ENCODE results near the gene IL13RA2.
A peak's percentile ranks its signal among the peaks of the same experiment; 100 is the strongest.

Gene IL13RA2

GRCh38 chrX:115031989-115032388 is 14.6 kb upstream of the IL13RA2 start:
- no peaks in the 10 kb centered on the region for H3K36me3 ChIP-seq (ENCODE audit: insufficient read depth, low read length)
- H3K4me3 ChIP-seq (ENCODE audit: low read depth, low read length) = no peak overlapping the region
- peak overlapping the region; percentile 43 for H2AFZ ChIP-seq (ENCODE audit: low read length, unreplicated experiment)
- H3K4me1 ChIP-seq (ENCODE audit: control insufficient read depth, insufficient read depth, low read length, unreplicated experiment) = peaks cover 8% of the 10 kb centered on the region
- no peaks in the 10 kb centered on the region for H3K27me3 ChIP-seq (ENCODE audit: insufficient read depth, low read length)
- H3K27ac ChIP-seq (ENCODE audit: low read depth, low read length) = no peak overlapping the region
- H3K79me2 ChIP-seq (ENCODE audit: control insufficient read depth, insufficient read depth, low read length, unreplicated experiment) = no peaks in the 10 kb centered on the region

GRCh38 chrX:115030625-115031024 is 13.2 kb upstream of the IL13RA2 start:
- no peaks in the 10 kb centered on the region for H3K27me3 ChIP-seq (ENCODE audit: insufficient read depth, low read length)
- H3K36me3 ChIP-seq (ENCODE audit: insufficient read depth, low read length) = no peaks in the 10 kb centered on the region
- peaks cover 8% of the 10 kb centered on the region for H3K4me1 ChIP-seq (ENCODE audit: control insufficient read depth, insufficient read depth, low read length, unreplicated experiment)
- no peak overlapping the region for H3K4me3 ChIP-seq (ENCODE audit: low read depth, low read length)
- H3K79me2 ChIP-seq (ENCODE audit: control insufficient read depth, insufficient read depth, low read length, unreplicated experiment) = no peaks in the 10 kb centered on the region
- H2AFZ ChIP-seq (ENCODE audit: low read length, unreplicated experiment) = peak overlapping the region; percentile 27
- H3K27ac ChIP-seq (ENCODE audit: low read depth, low read length) = no peak overlapping the region

DNA sequence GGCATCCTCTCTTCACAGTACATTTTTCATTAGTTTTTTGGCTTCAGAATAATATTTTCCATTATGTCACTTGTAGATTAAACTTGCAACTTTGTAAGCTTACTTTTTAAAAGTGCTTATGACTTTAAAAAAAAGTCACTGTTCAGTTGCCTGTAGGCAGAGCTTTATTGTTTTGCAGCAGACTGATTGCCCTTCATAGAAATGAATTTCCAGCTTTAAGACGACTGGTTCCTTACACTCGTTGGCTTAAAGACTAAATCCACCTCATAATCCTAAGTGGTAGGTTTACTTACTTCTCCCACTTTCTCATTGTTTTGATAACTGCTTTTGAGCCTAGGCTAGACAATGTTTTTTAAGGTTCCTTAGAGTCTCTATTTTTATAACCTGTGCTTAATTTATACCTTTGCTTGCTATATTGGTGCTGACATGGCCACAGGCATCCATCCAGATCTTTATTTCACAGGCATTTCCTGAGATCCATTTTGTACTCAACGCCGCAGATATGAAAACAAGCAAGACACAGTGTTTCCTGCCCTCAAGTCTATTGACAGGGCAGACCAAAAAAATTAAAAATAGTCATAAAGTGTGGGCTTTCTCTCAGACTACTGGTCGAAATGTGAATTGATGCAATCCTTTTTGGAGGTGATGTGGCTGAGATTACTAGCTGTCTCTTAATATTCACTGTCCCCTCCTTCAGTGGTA is 12.6 kb upstream of the IL13RA2 start:
- Histone ChIP-seq H3K4me1 (ENCODE audit: control insufficient read depth, insufficient read depth, low read length, unreplicated experiment) (peaks cover 8% of the 10 kb centered on the region), H3K36me3 (ENCODE audit: insufficient read depth, low read length) (no peaks in the 10 kb centered on the region), H3K27me3 (ENCODE audit: insufficient read depth, low read length) (no peaks in the 10 kb centered on the region), H3K79me2 (ENCODE audit: control insufficient read depth, insufficient read depth, low read length, unreplicated experiment) (no peaks in the 10 kb centered on the region), H3K4me3 (ENCODE audit: low read depth, low read length) (no peak overlapping the region), H3K27ac (ENCODE audit: low read depth, low read length) (peak overlapping the region; percentile 29; the same call in 1 of the 2 replicates), H2AFZ (ENCODE audit: low read length, unreplicated experiment) (peak overlapping the region; percentile 56)

DNA sequence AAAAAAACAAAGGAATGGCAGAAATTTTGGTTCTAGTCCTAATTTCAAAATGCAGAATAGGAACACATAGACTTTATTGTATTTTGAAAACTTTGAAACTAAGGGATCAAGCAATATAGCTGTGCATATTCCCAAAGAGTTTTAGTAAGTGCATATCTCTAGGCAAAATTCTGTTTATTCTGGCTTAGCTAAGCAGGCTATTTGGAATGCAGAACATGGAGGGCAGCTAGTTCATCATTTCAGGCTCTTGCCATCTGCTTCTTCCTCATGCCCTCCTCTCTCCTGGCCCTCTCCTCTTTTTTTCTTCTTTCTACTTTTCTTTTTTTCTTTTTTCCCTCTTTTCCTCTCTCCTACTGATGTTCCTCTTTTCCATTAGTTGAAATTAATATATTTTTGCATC is 12.0 kb upstream of the IL13RA2 start:
- Histone ChIP-seq H3K4me3 (ENCODE audit: low read depth, low read length) (no peak overlapping the region), H3K79me2 (ENCODE audit: control insufficient read depth, insufficient read depth, low read length, unreplicated experiment) (no peaks in the 10 kb centered on the region), H3K4me1 (ENCODE audit: control insufficient read depth, insufficient read depth, low read length, unreplicated experiment) (peaks cover 8% of the 10 kb centered on the region), H3K36me3 (ENCODE audit: insufficient read depth, low read length) (no peaks in the 10 kb centered on the region), H3K27ac (ENCODE audit: low read depth, low read length) (no peak overlapping the region), H3K27me3 (ENCODE audit: insufficient read depth, low read length) (no peaks in the 10 kb centered on the region), H2AFZ (ENCODE audit: low read length, unreplicated experiment) (no peak overlapping the region)

GRCh38 chrX:115023811-115024210 is 6.4 kb upstream of the IL13RA2 start:
- H3K27ac ChIP-seq (ENCODE audit: low read depth, low read length) = peak overlapping the region; percentile 75
- no peak overlapping the region for H2AFZ ChIP-seq (ENCODE audit: low read length, unreplicated experiment)
- no peaks in the 10 kb centered on the region for H3K36me3 ChIP-seq (ENCODE audit: insufficient read depth, low read length)
- H3K27me3 ChIP-seq (ENCODE audit: insufficient read depth, low read length) = no peaks in the 10 kb centered on the region
- no peaks in the 10 kb centered on the region for H3K79me2 ChIP-seq (ENCODE audit: control insufficient read depth, insufficient read depth, low read length, unreplicated experiment)
- H3K4me3 ChIP-seq (ENCODE audit: low read depth, low read length) = no peak overlapping the region
- peaks cover 18% of the 10 kb centered on the region for H3K4me1 ChIP-seq (ENCODE audit: control insufficient read depth, insufficient read depth, low read length, unreplicated experiment)

DNA sequence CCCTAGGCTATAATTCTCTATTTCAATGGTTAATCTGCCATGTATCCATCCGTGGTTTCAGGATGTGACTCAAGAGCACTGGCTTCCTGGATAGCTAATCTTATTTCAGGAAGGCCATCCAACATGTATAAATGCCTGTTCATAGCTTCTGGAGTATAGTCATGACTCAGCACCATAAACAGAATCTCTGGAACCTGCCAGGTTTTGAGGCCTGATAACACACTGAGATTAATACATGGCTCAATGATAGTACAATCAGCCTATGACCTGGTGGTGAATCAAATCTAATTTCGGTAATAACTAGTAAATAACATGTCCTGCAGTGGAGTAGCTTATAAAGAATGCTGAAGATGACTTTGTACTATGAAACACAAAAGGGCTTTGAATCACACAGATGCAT is 5.7 kb upstream of the IL13RA2 start:
- Histone ChIP-seq H3K36me3 (ENCODE audit: insufficient read depth, low read length) (no peaks in the 10 kb centered on the region), H3K27ac (ENCODE audit: low read depth, low read length) (peak overlapping the region; percentile 75), H3K4me3 (ENCODE audit: low read depth, low read length) (no peak overlapping the region)

GRCh38 chrX:115021121-115021520 is 3.7 kb upstream of the IL13RA2 start:
- no peaks in the 10 kb centered on the region for H3K79me2 ChIP-seq (ENCODE audit: control insufficient read depth, insufficient read depth, low read length, unreplicated experiment)
- H3K4me1 ChIP-seq (ENCODE audit: control insufficient read depth, insufficient read depth, low read length, unreplicated experiment) = peaks cover 21% of the 10 kb centered on the region
- no peak overlapping the region for H3K4me3 ChIP-seq (ENCODE audit: low read depth, low read length)
- H3K36me3 ChIP-seq (ENCODE audit: insufficient read depth, low read length) = no peaks in the 10 kb centered on the region
- H2AFZ ChIP-seq (ENCODE audit: low read length, unreplicated experiment) = no peak overlapping the region
- H3K27ac ChIP-seq (ENCODE audit: low read depth, low read length) = no peak overlapping the region
- no peaks in the 10 kb centered on the region for H3K27me3 ChIP-seq (ENCODE audit: insufficient read depth, low read length)

More for the DNA sequence above, 5.7 kb upstream of the IL13RA2 start:
- H3K27me3 ChIP-seq (ENCODE audit: insufficient read depth, low read length) = no peaks in the 10 kb centered on the region
- H3K4me1 ChIP-seq (ENCODE audit: control insufficient read depth, insufficient read depth, low read length, unreplicated experiment) = peaks cover 21% of the 10 kb centered on the region
- H3K79me2 ChIP-seq (ENCODE audit: control insufficient read depth, insufficient read depth, low read length, unreplicated experiment) = no peaks in the 10 kb centered on the region
- peak overlapping the region; percentile 45 for H2AFZ ChIP-seq (ENCODE audit: low read length, unreplicated experiment)

DNA sequence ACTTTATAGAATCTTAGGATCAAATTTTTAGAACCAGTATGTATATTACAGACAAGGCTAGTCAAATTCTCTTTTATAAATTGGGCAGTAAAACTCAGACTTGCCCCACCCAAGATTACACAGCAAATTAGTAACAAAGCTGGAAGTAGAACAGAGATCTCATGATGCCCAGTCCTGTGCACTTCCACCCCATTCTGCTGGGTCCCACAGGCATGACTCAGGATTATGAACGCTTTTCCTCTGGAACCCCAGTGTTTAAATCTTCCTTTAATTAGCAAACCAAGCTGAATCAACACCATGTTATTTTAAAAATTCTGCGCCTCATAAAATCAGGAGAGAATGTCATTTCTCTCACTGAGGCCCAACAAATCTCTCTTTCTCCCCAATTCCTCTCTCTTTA is 1.5 kb upstream of the IL13RA2 start:
- Histone ChIP-seq H3K27me3 (ENCODE audit: insufficient read depth, low read length) (no peaks in the 10 kb centered on the region), H3K4me3 (ENCODE audit: low read depth, low read length) (no peak overlapping the region), H3K79me2 (ENCODE audit: control insufficient read depth, insufficient read depth, low read length, unreplicated experiment) (no peaks in the 10 kb centered on the region), H3K36me3 (ENCODE audit: insufficient read depth, low read length) (no peaks in the 10 kb centered on the region), H3K4me1 (ENCODE audit: control insufficient read depth, insufficient read depth, low read length, unreplicated experiment) (peaks cover 20% of the 10 kb centered on the region), H3K27ac (ENCODE audit: low read depth, low read length) (peak overlapping the region; percentile 54), H2AFZ (ENCODE audit: low read length, unreplicated experiment) (peak overlapping the region; percentile 62)

DNA sequence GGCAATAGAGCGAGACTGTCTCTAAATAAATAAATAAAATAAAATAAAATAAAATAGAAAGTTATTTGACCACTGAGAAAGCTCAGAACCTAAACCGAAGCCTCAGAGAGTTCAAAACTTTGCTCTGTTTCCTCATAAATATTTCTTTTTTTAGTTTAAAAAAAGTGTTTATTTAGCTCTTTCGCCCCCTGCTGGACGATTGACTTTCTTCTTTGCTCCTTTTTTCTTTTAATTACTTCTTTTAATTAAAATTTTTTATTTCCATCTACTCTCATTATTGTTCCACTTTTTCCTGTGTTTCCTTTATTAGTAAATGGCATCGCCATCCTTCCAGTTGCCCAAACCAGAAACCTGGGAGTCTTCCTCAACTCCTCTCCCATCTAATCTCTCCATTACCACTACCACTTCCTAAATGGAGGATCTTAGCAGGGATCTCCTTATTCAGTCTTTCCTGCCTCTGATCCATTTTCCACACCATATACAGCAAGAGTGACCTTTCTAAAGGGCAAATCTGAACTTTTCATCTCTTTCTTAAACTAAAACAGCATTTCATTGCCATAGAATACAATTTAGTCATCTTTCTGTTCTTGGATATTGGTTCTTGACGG is 728 bp upstream of the IL13RA2 start:
- H3K79me2 ChIP-seq (ENCODE audit: control insufficient read depth, insufficient read depth, low read length, unreplicated experiment) = no peaks in the 10 kb centered on the region
- H3K36me3 ChIP-seq (ENCODE audit: insufficient read depth, low read length) = no peaks in the 10 kb centered on the region
- peak overlapping the region; percentile 38 for H2AFZ ChIP-seq (ENCODE audit: low read length, unreplicated experiment)
- peaks cover 12% of the 10 kb centered on the region for H3K4me1 ChIP-seq (ENCODE audit: control insufficient read depth, insufficient read depth, low read length, unreplicated experiment)
- no peak overlapping the region for H3K4me3 ChIP-seq (ENCODE audit: low read depth, low read length)
- H3K27ac ChIP-seq (ENCODE audit: low read depth, low read length) = peak overlapping the region; percentile 4; the same call in 1 of the 2 replicates
- no peaks in the 10 kb centered on the region for H3K27me3 ChIP-seq (ENCODE audit: insufficient read depth, low read length)

- Histone ChIP-seq H3K36me3 (ENCODE audit: insufficient read depth, low read length) (no peaks in the 10 kb centered on the region), H3K4me1 (ENCODE audit: control insufficient read depth, insufficient read depth, low read length, unreplicated experiment) (peaks cover 3% of the 10 kb centered on the region), H3K27me3 (ENCODE audit: insufficient read depth, low read length) (no peaks in the 10 kb centered on the region), H3K4me3 (ENCODE audit: low read depth, low read length) (no peak overlapping the region), H3K27ac (ENCODE audit: low read depth, low read length) (peak overlapping the region; percentile 47), H2AFZ (ENCODE audit: low read length, unreplicated experiment) (no peak overlapping the region), H3K79me2 (ENCODE audit: control insufficient read depth, insufficient read depth, low read length, unreplicated experiment) (no peaks in the 10 kb centered on the region)
These were observed 3.7 kb downstream of the IL13RA2 start for GRCh38 chrX:115013705-115014104.

DNA sequence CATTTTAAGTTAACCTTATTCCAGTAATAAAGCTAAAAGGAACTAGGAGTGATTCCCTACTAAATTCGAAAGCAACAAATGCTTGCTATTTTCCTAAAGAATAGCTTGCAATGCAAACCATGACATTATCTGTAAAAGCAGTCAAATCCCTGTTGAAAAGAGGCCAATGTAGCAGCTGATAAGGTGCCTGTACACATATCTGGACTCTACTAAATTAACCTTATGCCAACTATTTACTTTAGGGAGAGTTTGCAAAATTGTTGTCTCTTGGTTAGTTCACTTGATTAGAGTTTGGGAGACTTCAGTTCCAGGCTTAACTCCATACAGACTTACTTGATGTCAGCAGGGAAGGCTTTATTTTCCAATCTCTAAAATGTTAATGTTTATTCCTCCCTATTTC is 6.0 kb downstream of the IL13RA2 start:
- Histone ChIP-seq H3K4me1 (ENCODE audit: control insufficient read depth, insufficient read depth, low read length, unreplicated experiment) (no peaks in the 10 kb centered on the region), H3K4me3 (ENCODE audit: low read depth, low read length) (no peak overlapping the region), H3K79me2 (ENCODE audit: control insufficient read depth, insufficient read depth, low read length, unreplicated experiment) (no peaks in the 10 kb centered on the region), H2AFZ (ENCODE audit: low read length, unreplicated experiment) (no peak overlapping the region), H3K27ac (ENCODE audit: low read depth, low read length) (no peak overlapping the region), H3K36me3 (ENCODE audit: insufficient read depth, low read length) (no peaks in the 10 kb centered on the region), H3K27me3 (ENCODE audit: insufficient read depth, low read length) (no peaks in the 10 kb centered on the region)

Data from ACC112 (cell line).